ENCODE measurements around the gene AP3S1.

AP3S1 gene

GRCh38 chr5:115941051-115941675 is 99.4 kb downstream of the AP3S1 start:
- no peak for DNase-seq

- no peak for DNase-seq
These were observed 102.8 kb downstream of the AP3S1 start for GRCh38 chr5:115944501-115944900.

DNA sequence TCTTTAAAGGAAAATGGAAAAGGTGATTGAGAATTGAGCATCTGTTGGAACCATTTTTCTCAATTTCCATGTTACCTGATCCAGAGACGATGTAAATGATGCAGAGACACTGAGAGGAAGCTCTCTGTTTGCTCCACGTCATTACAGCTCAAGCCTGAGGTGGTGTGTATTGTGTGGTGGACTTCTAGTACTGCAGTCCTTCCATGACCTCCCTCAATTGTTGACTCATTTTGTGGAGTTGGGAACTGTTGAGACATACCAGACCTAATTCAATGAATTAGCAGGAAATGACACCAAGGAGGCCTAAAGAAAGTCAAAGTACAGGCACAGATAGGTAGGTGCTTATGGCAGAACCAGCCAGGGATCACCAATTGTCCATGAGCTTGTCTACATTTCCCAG is 104.9 kb downstream of the AP3S1 start:
- DNase-seq: no peak

DNA sequence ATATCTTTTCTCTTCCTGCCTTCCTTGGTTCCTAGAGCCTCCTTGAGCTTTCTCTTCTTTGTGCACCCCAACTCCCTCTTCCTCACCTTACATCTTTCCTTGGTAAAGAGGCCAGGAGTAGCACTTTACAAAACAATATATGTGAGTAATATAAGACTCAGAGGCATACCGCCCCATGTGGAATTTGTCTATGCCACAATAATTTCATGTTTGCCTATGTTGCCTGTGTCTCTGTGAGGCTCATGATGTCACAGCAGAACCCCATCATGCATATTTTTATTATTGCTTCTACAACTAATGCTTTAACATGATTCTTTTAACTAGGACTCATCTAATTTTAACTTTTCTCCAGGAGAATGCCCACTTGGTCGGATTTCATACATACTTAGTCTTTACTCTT is 105.5 kb downstream of the AP3S1 start:
- no peak for DNase-seq

DNA sequence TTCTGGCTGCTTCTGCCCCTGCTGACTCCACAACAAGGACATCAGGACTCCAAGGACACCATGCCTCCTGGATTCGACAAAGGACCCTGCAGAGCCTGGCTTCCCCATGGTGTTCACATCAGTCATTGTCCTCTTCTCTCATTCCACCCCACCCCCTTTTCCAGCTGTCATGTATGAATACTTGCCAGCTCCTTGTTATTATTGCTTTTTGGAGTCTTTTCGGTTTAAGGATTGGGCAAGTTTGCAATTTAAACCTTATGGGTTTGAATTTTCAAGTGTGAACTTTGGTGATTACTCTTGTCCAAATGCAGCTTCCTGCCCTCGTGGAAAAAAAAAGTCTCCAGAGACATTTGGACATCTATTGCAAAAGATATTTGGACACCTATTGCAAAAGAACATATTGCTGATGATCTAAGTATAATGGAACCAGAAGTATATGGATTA is 106.4 kb downstream of the AP3S1 start:
- no peak for DNase-seq

GRCh38 chr5:115949096-115949495 is 107.4 kb downstream of the AP3S1 start:
- no peak for DNase-seq

DNA sequence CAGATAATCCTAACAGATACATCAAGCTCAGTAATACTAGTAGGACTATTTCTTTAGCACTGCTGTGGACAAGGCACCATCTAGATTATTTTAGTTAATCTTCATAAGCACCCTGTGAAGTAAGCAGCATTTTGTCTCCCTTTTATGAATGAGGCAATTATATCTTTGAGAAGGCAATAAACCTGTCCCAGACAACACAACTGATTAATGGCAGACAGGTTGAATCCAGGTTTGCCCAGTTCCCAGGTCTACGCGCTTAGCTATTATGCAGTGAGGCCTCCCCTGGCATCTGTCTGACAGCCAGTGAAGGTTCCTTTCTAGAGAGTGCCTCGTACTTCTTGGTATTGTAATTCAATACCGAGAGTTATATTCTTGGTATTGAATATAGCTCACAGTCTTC is 110.9 kb downstream of the AP3S1 start:
- no peak for DNase-seq

DNA sequence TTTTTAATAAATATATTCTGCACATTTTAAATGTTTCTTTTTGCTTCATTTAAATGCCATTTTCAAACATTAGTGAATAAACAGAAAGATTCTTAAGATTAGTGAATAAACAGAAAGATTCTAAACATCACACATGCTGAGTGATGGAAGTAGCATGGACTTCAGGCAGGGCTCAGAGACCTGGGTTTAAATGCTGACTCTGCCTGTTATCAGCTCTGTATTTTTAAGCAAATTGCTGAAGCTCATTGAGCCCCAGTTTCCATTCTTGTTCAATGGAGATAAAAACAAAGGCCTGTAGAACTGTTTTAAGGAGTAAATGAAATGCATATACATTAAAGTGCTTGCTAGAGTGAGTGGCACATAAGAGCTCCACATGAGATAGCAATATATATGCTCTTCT is 112.4 kb downstream of the AP3S1 start:
- DNase-seq: no peak

- DNase-seq: no peak
These were observed 115.2 kb downstream of the AP3S1 start for GRCh38 chr5:115956957-115957356.

GRCh38 chr5:115961381-115962238 is 119.9 kb downstream of the AP3S1 start:
- peak; percentile 70 for DNase-seq

DNA sequence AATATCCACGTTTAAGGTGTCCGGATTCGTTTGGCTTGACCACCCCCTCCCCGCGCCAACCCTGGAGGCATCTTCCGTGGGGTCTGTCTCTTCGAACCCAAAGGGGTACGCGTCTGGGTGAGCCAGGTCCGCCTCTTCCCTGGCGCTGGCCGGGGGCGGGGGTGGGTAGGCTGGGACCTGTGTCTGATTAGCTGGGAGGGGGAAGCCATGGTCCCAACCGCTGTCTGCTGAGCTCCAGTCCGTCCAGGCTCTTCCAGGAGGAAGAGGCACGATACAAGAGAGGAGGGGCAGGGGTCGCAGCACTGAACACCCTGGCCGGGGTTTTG is 120.5 kb downstream of the AP3S1 start, which contains the start of gene LVRN:
Gene LVRN, plus strand, starts transcription at position 237 of the 326 bp plus-strand sequence. CDS start 143 bp downstream, outside the sequence.
- no peak for DNase-seq

GRCh38 chr5:115962565-115963402 is 121.0 kb downstream of the AP3S1 start:
- DNase-seq: peak; percentile 89

GRCh38 chr5:115963566-115963965 is 121.8 kb downstream of the AP3S1 start:
- DNase-seq: peak; percentile 48
